ENCODE results near the gene ELMO1.
A peak's percentile ranks its signal among the peaks of the same experiment; 100 is the strongest.

ELMO1 gene

GRCh38 chr7:36965625-36966024, 483.0 kb downstream of the ELMO1 start:
- no peak for DNase-seq

- no peak for DNase-seq
Measured at GRCh38 chr7:36964297-36964696, 484.4 kb downstream of the ELMO1 start.

- no peak for DNase-seq
Measured at GRCh38 chr7:36962367-36962766, 486.3 kb downstream of the ELMO1 start.

DNA sequence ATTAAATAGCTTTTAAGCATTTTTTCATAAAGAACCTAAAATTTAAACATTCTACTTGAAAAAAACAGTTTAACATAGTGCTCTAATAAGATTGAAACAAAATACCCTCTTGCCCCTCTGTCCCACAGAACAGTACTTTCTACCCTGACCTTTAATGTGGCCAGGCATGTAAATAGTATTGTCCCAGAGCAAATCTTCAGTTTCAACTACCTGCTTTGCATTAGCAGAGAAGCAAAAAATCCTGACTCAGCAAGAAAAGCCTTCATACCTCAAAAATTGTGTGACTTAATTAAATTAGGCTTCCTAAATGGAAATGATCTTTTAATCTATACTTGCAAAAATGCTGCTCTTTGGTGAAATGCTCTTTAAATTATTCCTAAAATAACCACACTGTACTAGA, 487.0 kb downstream of the ELMO1 start:
- DNase-seq = no peak

GRCh38 chr7:36961097-36961496, 487.6 kb downstream of the ELMO1 start:
- peak; percentile 60 for DNase-seq

GRCh38 chr7:36960105-36960504, 488.6 kb downstream of the ELMO1 start:
- no peak for DNase-seq

GRCh38 chr7:36958111-36958733, 490.4 kb downstream of the ELMO1 start:
- no peak for DNase-seq

DNA sequence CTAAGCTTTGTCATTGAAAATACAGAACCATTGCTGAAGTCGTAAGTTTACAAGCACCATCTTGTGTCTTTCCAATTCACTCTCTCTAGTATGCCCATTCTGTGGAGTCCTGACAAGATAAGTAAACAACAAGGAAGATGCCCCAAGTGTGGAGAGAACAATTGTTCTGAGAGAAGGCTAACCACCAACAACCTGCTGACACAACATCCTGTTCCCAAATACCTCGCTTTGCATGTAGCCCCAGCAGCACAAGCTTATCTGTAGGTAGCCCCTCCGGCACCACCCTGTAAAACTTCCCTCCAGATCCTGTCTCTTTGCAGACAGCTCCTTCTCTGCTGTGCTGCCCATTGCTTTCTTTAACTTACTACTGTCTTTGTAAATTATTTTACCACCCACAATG, 491.0 kb downstream of the ELMO1 start:
- DNase-seq = no peak

DNA sequence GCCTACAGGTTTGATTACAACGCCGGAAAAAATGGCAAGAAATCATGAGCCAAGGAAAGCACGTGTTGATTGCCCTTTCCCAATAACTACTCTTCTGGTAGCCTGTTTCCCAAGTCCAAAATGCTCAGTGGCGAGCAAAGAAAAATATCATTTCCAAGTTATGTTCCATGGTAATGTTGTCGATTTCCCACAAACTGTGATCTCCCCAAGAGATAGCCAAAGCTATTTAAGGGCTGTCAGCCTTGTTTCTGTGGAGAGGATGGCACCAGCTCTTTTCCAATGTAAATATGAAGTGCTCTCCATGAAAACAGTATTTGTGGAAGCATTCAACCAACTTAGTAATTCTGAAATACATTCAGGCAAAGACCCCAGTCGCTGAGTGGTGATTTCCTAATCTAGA, 491.9 kb downstream of the ELMO1 start:
- no peak for DNase-seq

DNA sequence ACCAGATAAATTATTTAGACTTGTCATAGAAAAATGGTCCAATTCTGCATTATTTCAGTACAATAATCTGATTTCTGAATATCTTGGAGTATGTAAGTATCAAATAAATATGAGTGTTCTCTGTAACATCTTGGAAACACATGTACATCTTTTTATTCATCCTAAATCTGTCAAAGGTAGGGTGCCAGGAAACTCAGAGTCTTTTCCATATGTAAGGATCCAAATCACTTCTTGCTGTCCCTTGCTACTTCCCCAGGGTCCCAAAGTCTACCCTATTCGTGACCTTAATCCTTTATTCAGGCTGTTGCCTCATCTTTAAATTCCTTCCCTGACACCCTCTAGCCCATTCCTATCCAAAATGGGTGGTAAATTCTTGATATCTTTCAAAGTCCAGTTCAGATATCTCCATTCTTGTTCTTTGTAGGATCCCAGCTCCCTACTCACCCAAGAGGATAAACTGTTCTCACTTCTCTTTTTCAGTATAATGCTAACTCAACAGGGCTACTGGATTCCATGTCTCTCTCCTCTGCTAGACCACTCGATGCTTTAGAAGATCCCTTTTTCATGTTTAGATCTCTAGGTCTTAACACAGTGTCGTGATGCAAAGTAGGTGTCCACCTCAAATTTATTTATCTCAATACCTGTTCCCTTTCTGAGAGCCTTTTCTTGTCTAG, 493.1 kb downstream of the ELMO1 start:
- no peak for DNase-seq

GRCh38 chr7:36951257-36951697, 497.4 kb downstream of the ELMO1 start:
- no peak for DNase-seq

- DNase-seq = no peak
Measured at GRCh38 chr7:36949711-36950600, 498.7 kb downstream of the ELMO1 start.

GRCh38 chr7:36946401-36946739, 502.3 kb downstream of the ELMO1 start:
- no peak for DNase-seq

DNA sequence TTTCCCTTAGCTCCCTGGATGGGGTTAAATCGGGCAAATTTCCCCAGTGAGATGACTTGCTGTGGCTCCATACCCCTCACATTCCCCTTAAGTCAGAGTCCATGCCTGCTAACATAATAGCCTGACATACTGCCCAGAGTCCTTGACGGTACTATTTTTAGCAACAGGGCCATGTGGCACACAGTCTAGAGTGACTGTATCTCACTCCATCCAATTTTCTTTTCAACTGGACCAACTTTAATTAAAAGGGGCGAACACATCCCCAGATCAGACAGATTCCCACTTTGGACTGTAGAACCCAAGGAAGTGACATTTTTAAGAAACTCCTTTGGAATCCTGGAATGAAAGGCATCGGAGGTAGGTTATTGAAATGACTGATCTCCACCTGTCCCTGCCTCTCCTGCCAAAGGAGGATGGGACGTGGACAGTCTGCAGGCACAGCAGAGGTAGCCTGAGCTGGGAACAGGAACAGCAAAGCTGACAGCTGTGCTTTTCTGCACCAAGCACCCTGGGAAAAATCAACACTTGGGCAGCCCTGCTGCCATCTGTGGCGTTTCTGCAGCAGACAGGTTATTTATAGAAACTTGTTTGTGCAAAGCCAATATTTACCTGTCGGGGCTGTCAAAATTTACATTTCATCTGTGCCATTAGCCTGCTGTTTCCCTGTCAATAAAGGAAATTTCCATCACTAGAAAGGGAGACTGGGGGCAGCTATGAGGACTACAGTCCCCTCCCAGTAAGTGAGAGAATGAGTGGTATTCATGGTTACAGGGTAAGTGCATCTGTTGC, 502.9 kb downstream of the ELMO1 start:
- no peak for DNase-seq

GRCh38 chr7:36944838-36945237, 503.8 kb downstream of the ELMO1 start:
- no peak for DNase-seq

GRCh38 chr7:36943591-36944435, 504.9 kb downstream of the ELMO1 start:
- no peak for DNase-seq

DNA sequence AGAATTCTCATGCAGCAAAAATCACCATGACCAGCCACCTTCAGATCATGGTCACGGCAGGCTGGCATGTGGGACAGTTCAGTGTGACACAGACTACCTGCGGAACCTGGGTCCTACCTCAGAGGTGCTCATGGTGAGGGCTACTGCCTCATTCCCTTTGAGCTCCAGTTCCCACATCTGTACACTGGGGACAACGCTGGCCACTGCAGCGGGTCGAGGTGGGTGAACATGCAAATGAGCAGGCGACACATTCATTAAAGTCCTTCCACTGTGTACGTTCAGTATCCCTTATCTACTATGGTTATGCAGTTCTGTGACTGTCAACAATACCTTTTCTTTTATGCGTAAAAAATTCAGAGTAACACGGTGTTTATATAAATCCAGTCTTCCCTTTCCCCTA, 505.7 kb downstream of the ELMO1 start:
- no peak for DNase-seq

- DNase-seq = no peak
Measured at GRCh38 chr7:36942541-36942940, 506.1 kb downstream of the ELMO1 start.

DNA sequence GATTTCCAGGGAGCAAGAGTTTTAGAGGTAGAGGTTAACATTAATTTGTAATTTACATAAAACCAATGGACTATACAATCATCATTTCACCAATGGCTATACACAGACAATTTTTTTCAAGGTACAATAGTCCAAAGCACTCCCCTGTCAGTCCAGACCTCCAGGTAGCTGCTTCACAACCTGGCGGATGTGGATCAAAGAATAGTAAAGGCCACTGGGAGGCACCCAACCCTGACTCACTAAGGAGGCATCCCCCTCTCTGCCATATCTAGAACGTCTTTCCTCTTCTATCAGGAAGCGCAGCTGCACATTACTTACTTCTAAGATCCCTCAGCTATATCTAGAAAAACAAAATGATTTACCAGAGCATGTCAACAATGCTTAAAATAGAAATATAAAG, 506.6 kb downstream of the ELMO1 start:
- no peak for DNase-seq

DNA sequence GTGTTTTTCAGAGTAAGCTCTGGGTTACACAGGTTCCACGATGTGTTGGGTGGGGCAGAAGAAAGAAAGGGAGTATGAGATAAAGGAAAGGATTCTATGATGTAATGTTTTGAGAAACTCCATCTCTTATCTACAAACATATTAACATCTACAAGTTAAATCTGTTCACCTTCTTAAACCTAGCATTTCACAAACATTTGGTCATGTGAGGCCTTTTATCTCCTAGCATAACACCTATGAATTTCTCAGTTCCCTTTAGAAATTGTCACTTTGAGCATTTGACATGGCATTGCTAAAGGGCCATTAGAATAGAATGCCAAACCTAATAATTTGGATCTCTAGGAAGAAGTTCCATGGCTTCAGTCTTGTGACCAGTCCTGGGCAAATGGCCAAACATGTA, 507.3 kb downstream of the ELMO1 start:
- DNase-seq = no peak

GRCh38 chr7:36939816-36940215, 508.8 kb downstream of the ELMO1 start:
- no peak for DNase-seq
